Placental pericyte (primary cell): Measurements from ENCODE around the gene PPFIBP1. TPM values are rescaled to one million over a fixed set of nuclear protein-coding genes. Genes with fewer than 3 reads are reported as not detected.

Experiments
- total RNA-seq: library from RNA; depleted of rRNA; stranded (reverse); fragments of >200 nt; gene quantifications from 2 replicates; pipeline ENCODE4 v1.2.3, GENCODE V29; 2012

The PPFIBP1 gene
- total RNA-seq, result 149 and 164 TPM in 2 replicates

DNA sequence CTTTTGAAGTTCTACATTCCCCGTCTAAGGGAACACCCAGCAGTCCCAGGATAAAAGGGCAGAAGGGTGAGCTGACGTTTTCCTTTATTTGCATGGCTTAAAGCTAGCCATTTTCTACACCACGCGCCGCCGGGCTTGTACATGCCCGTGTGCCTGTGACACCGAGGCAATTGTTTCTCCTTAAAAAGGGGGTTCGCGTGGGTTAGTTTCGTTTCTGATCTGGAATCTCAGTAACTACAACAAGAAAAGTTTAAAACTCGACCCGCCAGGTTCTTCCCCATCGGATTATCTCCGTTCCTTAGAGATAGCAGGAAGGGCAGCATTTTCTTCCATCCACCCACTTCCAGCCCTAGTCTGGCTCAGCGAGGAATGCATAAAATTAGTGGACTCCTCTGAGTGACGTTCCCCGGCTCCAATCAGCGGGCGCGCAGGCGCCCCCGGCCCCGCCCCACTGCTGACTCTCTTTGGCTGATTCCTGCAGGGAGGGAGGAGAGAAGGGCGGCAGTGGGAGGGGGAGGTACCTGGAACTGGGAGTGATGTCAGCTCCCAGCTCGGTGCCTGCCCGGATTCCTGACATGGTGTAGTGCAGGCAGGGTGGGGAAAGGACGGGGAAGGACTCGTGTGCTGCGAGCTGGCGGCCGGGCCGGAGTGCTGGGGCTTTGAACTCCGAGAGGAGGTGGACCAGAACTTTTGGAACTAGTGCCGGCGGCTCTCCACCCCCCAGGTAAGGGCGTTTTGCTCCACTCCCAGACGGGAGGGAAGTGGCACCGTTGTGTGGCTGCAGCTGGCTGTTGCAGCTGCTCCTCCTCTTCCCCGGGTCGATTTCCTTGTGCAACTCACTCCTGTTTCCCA is at the start of gene PPFIBP1:
Gene PPFIBP1 (plus strand): TSS at position 565 of the 852 bp plus-strand sequence. CDS start 109,191 bp downstream, outside the sequence.

DNA sequence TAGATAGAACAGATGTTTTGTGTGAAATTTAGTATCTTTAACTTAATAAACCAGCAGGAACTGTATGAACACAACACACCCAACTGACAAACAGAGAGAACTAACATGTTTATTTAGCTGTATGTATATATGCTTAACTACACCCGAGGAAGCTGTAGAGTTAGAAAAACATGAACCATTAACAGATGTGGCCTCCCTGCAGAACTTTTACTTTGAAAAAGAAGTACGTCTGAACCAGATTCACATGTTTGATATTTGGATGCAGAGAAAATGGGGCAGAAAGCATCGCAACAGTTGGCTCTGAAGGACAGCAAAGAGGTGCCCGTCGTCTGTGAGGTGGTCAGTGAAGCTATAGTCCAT is 172.3 kb downstream of the PPFIBP1 start, which contains the start of gene REP15:
Gene REP15 (plus strand): TSS at position 155 of the 360 bp plus-strand sequence. CDS start 116 bp downstream, at position 271.

GRCh38 chr12:27710592-27711316 is 186.7 kb downstream of the PPFIBP1 start, which contains the start of gene MRPS35:
TSS of gene MRPS35 (plus strand) at chr12:27710832. CDS start at chr12:27710844, 12 bp downstream.

Other genes starting within 250 kb of the PPFIBP1 start
- 15.1 and 69.6 TPM in 2 replicates for gene BMAL2, start 191.4 kb upstream of the PPFIBP1 start, total RNA-seq
- 0.22 TPM in 1 of 2 replicates, not detected in the other for gene SMCO2, start 77.5 kb upstream of the PPFIBP1 start, total RNA-seq
- gene REP15, start 172.2 kb downstream of the PPFIBP1 start, total RNA-seq, result 2.0 and 3.7 TPM in 2 replicates
- gene MRPS35, start 186.6 kb downstream of the PPFIBP1 start, total RNA-seq, result 46.6 and 58.6 TPM in 2 replicates